ENCODE data around the gene SCIN. TPM values are rescaled to one million over a fixed set of nuclear protein-coding genes. Genes with fewer than 3 reads are reported as not detected.
"Not testable (repeated sequence)": the region's sequence is repeated elsewhere in the genome, so short reads cannot be mapped to it uniquely, and the experiment has no call there.

Gene SCIN
- total RNA-seq, 1 donor from 2014 or later = 3.9 TPM

GRCh38 chr7:12687718-12688171 lies 117.2 kb downstream of the SCIN start:
- no peak for TF ChIP-seq CTCF (conservative IDR thresholded peaks at IDR 0.05)
- Mint-ChIP-seq H3K27ac (peak overlapping the region; percentile 88), H3K36me3 (peaks cover 3% of the 10 kb centered on the region)

GRCh38 chr7:12688485-12689170 lies 118.1 kb downstream of the SCIN start:
- peak overlapping the region; percentile 95 for H3K4me3 Mint-ChIP-seq
- H3K4me1 Mint-ChIP-seq (ENCODE audit: unreplicated experiment) = peaks cover 26% of the 10 kb centered on the region
- peak overlapping the region; percentile 88 for H3K27ac Mint-ChIP-seq
- not testable (repeated sequence) for H3K9me3 Mint-ChIP-seq; H3K36me3 Mint-ChIP-seq; DNase-seq (ENCODE audit: extremely low spot score, unreplicated experiment); H3K27me3 Mint-ChIP-seq

More at GRCh38 chr7:12687718-12688171, 117.2 kb downstream of the SCIN start:
- no peak for DNase-seq (ENCODE audit: extremely low spot score, unreplicated experiment)
- Mint-ChIP-seq H3K27me3 (no peaks in the 10 kb centered on the region), H3K9me3 (no peaks in the 10 kb centered on the region), H3K4me3 (peak overlapping the region; percentile 95), H3K4me1 (ENCODE audit: unreplicated experiment) (peaks cover 26% of the 10 kb centered on the region)

DNA sequence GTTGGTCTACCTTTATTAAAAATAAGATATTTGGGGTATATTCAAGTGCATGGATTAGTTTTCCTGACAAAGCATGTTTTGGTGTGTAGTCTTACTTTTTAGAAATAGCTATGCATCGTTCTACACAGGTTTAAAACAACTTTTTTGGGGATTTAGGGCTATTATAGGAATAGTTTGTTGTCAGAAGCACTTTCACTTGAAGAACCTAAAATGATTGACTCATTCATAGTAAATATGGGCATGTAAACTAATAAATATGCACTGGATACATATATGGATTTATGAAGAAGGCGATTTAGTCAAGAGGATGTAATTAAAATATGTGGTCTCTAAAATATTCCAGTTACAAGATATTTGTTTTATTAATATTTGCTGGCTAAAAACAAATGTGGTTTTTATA lies 118.9 kb downstream of the SCIN start:
- no peak for DNase-seq (ENCODE audit: extremely low spot score, unreplicated experiment)
- peak overlapping the region; percentile 95 for H3K4me3 Mint-ChIP-seq
- H3K4me1 Mint-ChIP-seq (ENCODE audit: unreplicated experiment) = peaks cover 26% of the 10 kb centered on the region
- no peak for TF ChIP-seq CTCF (conservative IDR thresholded peaks at IDR 0.05)
- no peaks in the 10 kb centered on the region for H3K27me3 Mint-ChIP-seq
- H3K9me3 Mint-ChIP-seq = no peaks in the 10 kb centered on the region
- no peak overlapping the region for H3K27ac Mint-ChIP-seq
- peaks cover 6% of the 10 kb centered on the region for H3K36me3 Mint-ChIP-seq

- TF ChIP-seq CTCF (conservative IDR thresholded peaks at IDR 0.05) = no peak
- H3K27me3 Mint-ChIP-seq = no peaks in the 10 kb centered on the region
- H3K36me3 Mint-ChIP-seq = peaks cover 6% of the 10 kb centered on the region
- H3K4me3 Mint-ChIP-seq = peak overlapping the region; percentile 95
- H3K27ac Mint-ChIP-seq = no peak overlapping the region
- DNase-seq (ENCODE audit: extremely low spot score, unreplicated experiment) = no peak
- H3K4me1 Mint-ChIP-seq (ENCODE audit: unreplicated experiment) = peaks cover 32% of the 10 kb centered on the region
- no peaks in the 10 kb centered on the region for H3K9me3 Mint-ChIP-seq
Measured at GRCh38 chr7:12690041-12690878, 119.7 kb downstream of the SCIN start.

DNA sequence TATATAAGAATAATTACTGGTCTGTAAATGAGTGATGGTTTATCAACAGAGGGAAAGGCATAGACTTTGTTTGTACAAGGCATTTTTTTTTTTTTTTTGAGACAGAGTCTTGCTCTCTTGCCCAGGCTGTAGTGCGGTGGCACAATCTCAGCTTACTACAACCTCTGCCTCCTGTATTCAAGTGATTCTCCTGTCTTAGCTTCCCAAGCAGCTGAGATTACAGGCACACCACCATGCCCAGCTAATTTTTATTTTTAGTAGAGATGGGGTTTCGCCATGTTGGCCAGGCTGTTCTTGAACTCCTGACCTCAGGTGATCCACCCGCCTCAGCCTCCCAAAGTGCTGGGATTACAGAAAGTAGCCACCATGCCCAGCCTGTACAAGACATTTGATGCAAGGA lies 120.9 kb downstream of the SCIN start:
- not testable (repeated sequence) for DNase-seq (ENCODE audit: extremely low spot score, unreplicated experiment)
- H3K4me1 Mint-ChIP-seq (ENCODE audit: unreplicated experiment) = peaks cover 28% of the 10 kb centered on the region
- H3K4me3 Mint-ChIP-seq = peak overlapping the region; percentile 58

DNA sequence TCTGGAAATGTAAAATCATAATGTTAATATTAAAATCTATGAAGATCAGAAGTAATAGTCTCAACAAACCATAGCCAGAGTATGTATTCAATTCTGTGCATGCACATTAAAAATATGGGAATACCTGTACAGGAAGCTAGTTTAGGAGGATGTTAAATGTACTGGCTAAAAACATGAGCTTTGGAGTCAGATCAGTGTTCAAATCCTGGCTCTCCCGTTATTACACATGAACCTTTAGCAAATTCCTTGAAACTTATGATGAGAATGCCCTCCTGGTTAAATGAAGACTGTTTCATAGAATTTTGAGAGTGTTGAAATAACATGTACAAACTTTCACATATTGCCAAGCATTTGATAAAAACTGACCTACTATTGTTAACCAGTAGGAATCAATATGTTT lies 121.5 kb downstream of the SCIN start:
- H3K9me3 Mint-ChIP-seq = no peaks in the 10 kb centered on the region
- no peak for TF ChIP-seq CTCF (conservative IDR thresholded peaks at IDR 0.05)
- peaks cover 28% of the 10 kb centered on the region for H3K4me1 Mint-ChIP-seq (ENCODE audit: unreplicated experiment)
- DNase-seq (ENCODE audit: extremely low spot score, unreplicated experiment) = no peak
- no peaks in the 10 kb centered on the region for H3K27me3 Mint-ChIP-seq
- no peak overlapping the region for H3K27ac Mint-ChIP-seq
- peaks cover 6% of the 10 kb centered on the region for H3K36me3 Mint-ChIP-seq
- H3K4me3 Mint-ChIP-seq = no peak overlapping the region

More for the DNA sequence above, 120.9 kb downstream of the SCIN start:
- not testable (repeated sequence) for H3K27ac Mint-ChIP-seq, H3K27me3 Mint-ChIP-seq, H3K9me3 Mint-ChIP-seq, H3K36me3 Mint-ChIP-seq

All from type B pancreatic cell (in vitro differentiated cells).